GM12878 (cell line): ENCODE results near the gene ATG9A. TPM values are rescaled to one million over a fixed set of nuclear protein-coding genes. Genes with fewer than 3 reads are reported as not detected.

Experiments
- ATAC-seq: fragments of 200-7000 bp; cut with Tn5 transposase; 3 replicates; pipeline ENCODE4 v1.9.1; 2020; ENCODE audit warnings: mild to moderate bottlenecking, moderate library complexity
- BruUV-seq: library from RNA; stranded (reverse); fragments of 400-500 nt; replicated peaks from 2 replicates; lab custom pipeline; 2021; lab: Mats Ljungman, UMichigan
- CTCF ChIA-PET: fragments of 300-600 bp; sonication (Branson Sonifier 250); formaldehyde crosslinking; extraction: SDS; loops from one replicate; lab custom pipeline; 2021; ENCODE audit warnings: inconsistent platforms; lab: Yijun Ruan, JAX
- POLR2A ChIA-PET: fragments of 350-600 bp; formaldehyde crosslinking; extraction: SDS; loops from one replicate; lab custom pipeline; 2021; ENCODE audit warnings: inconsistent platforms; lab: Charles Lee
- RAD21 ChIA-PET: fragments of 300-600 bp; sonication (Branson Sonifier 250); formaldehyde crosslinking; loops from one replicate; lab custom pipeline; 2023; ENCODE audit warnings: antibody characterized with exemption; ENCODE audit not compliant: unreplicated experiment; lab: Charles Lee
- SMC1A ChIA-PET: fragments of 300-600 bp; sonication (Branson Sonifier 250); formaldehyde crosslinking; loops from one replicate; lab custom pipeline; 2023; ENCODE audit not compliant: unreplicated experiment, uncharacterized antibody; lab: Charles Lee
- DNase-seq: peaks from one replicate; pipeline ENCODE4 v3.0.0-alpha.2; 2011; ENCODE audit warnings: low read depth, low spot score
- FAIRE-seq: peaks from 3 replicates; lab custom pipeline; 2011; peaks lifted over from hg19 to GRCh38; lab: Jason Lieb, UNC
- H2AFZ ChIP-seq: 2 replicates; pipeline ENCODE4 v1.6.0; 2011; ENCODE audit warnings: low read depth, low read length, control low read depth; ENCODE audit not compliant: control insufficient read depth
- H3K27ac ChIP-seq: 2 replicates; pipeline ENCODE4 v1.5.1; 2011; ENCODE audit warnings: control low read depth; ENCODE audit not compliant: control insufficient read depth, insufficient read depth
- H3K27me3 ChIP-seq, 2 experiments: replicated peaks in 1 of 2; 2 replicates each; pipeline versions ENCODE4 v1.6.0 to v1.6.1; 2011; ENCODE audit warnings: low read length in 1 of 2; ENCODE audit not compliant: control insufficient read depth in 2 of 2, insufficient read depth in 2 of 2
- H3K36me3 ChIP-seq, 2 experiments: 2 replicates each; pipeline ENCODE4 v1.5.1; 2011; ENCODE audit warnings: low read length in 1 of 2; ENCODE audit not compliant: control insufficient read depth in 2 of 2, insufficient read depth in 2 of 2
- H3K4me1 ChIP-seq: 2 replicates; pipeline ENCODE4 v1.6.1; 2011; ENCODE audit warnings: mild to moderate bottlenecking, low read length, moderate library complexity, mixed read lengths; ENCODE audit not compliant: control insufficient read depth, insufficient read depth
- H3K4me2 ChIP-seq: 2 replicates; pipeline ENCODE4 v1.6.0; 2011; ENCODE audit warnings: control low read depth; ENCODE audit not compliant: control insufficient read depth, insufficient read depth
- H3K4me3 ChIP-seq: fragments of 200-600 bp; sonication (generic); 2 replicates; pipeline ENCODE4 v1.5.1; 2016
- H3K79me2 ChIP-seq: 2 replicates; pipeline ENCODE4 v1.6.0; 2011; ENCODE audit warnings: low read length; ENCODE audit not compliant: control insufficient read depth, insufficient read depth
- H3K9ac ChIP-seq: 2 replicates; pipeline ENCODE4 v1.8.0; 2011; ENCODE audit warnings: low read length, control low read depth, mixed read lengths; ENCODE audit not compliant: control insufficient read depth, insufficient read depth
- H3K9me3 ChIP-seq: replicated peaks from 3 replicates; pipeline ENCODE4 v1.5.1; 2011; ENCODE audit warnings: mild to moderate bottlenecking, low read length; ENCODE audit not compliant: control insufficient read depth, insufficient read depth
- H4K20me1 ChIP-seq: 2 replicates; pipeline ENCODE4 v1.6.0; 2011; ENCODE audit not compliant: control insufficient read depth, insufficient read depth
- CTCF ChIP-seq, 3 experiments: IDR thresholded peaks in 2 of 3; conservative IDR thresholded peaks in 1 of 3; 2 replicates each; pipeline ENCODE4 v1.5.1; 2011; ENCODE audit warnings: low read depth in 3 of 3, low read length in 3 of 3, mild to moderate bottlenecking in 3 of 3, control low read depth in 2 of 3, moderate library complexity in 2 of 3, inconsistent platforms in 1 of 3, mixed read lengths in 1 of 3; ENCODE audit not compliant: control insufficient read depth in 2 of 3, insufficient read depth in 1 of 3; ENCODE audit errors: extremely low read depth in 1 of 3
- ESRRA ChIP-seq: IDR thresholded peaks from 2 replicates; pipeline ENCODE4 v1.6.1; 2012; ENCODE audit warnings: mild to moderate bottlenecking, low read length, improper control_type of control experiment
- RAD21 ChIP-seq: IDR thresholded peaks from 2 replicates; pipeline ENCODE4 v1.6.1; 2011; ENCODE audit warnings: mild to moderate bottlenecking, low read depth, low read length, moderate library complexity; ENCODE audit not compliant: insufficient read depth
- RUNX3 ChIP-seq: IDR thresholded peaks from 2 replicates; pipeline ENCODE4 v1.6.1; 2012; ENCODE audit warnings: low read length, inconsistent platforms
- SKIL ChIP-seq: fragments of 450-650 bp; IDR thresholded peaks from 2 replicates; pipeline ENCODE4 v1.6.1; 2017; ENCODE audit warnings: mild to moderate bottlenecking, low read depth, inconsistent platforms; ENCODE audit not compliant: poor library complexity, severe bottlenecking
- SPI1 ChIP-seq: IDR thresholded peaks from 2 replicates; pipeline ENCODE4 v1.6.1; 2011; ENCODE audit warnings: low read depth, mild to moderate bottlenecking, low read length, moderate library complexity, borderline replicate concordance; ENCODE audit not compliant: insufficient read depth
- WGBS: methylation state at CpG from one replicate; pipeline ENCODE4 v1.1.6; 2016; ENCODE audit warnings: low lambda C conversion rate; ENCODE audit not compliant: insufficient replicate concordance, insufficient coverage; ENCODE audit errors: missing lambda C conversion rate; 5-methylcytosine and 5-hydroxymethylcytosine counted together
- in situ Hi-C: fragments of 300-500 bp; cut with MboI; formaldehyde crosslinking; loops from 9 replicates; pipeline ENCODE4 v1.14.3; 2018; ENCODE audit warnings: mixed read lengths
- intact Hi-C: fragments of 100-400 bp; cut with micrococcal nuclease; formaldehyde crosslinking; loops from one replicate; pipeline ENCODE4 v1.14.2; 2022; ENCODE audit not compliant: unreplicated experiment
- polyA plus RNA-seq, 11 experiments: library from polyadenylated mRNA; depleted of rRNA in 4 of 11; unstranded in 6 of 11; stranded (reverse) in 5 of 11; fragments of >200 nt; fragmentation: Nextera tagmentation in 4 of 11; fragmentation: Illumina TruSeq in 1 of 11; extraction: Ambion mirVana in 4 of 11; extraction: Trizol in 1 of 11; gene quantifications; 1 replicate in 1 of 11; 2 replicates in 10 of 11; pipeline versions ENCODE4 v1.2.1 to v1.2.3, GENCODE V29; 2011 to 2016; ENCODE audit warnings: inconsistent platforms in 2 of 11, missing spikeins in 2 of 11, low read depth in 1 of 11
- total RNA-seq, 4 experiments: library from RNA; depleted of rRNA in 3 of 4; stranded (reverse); fragments of >200 nt in 3 of 4; fragmentation: Illumina TruSeq in 1 of 4; extraction: Trizol in 1 of 4; gene quantifications; 2 replicates each; pipeline versions ENCODE4 v1.2.1 to v1.2.3, GENCODE V29; 2013 to 2021
- TF ChIP-seq, protein P1 (sequence below): fragments of 450-650 bp; IDR thresholded peaks from 2 replicates; pipeline ENCODE4 v1.6.1; 2018; ENCODE audit warnings: borderline replicate concordance, mild to moderate bottlenecking; ENCODE audit not compliant: partially characterized antibody

The ATG9A gene
- total and polyA plus RNA-seq, 10 of the 15 experiments (the other 5 are each of a cell fraction or from before 2014, with no cell fraction given) = 0.16 to 37.5 (median 14.6) TPM; not detected in 1

DNA sequence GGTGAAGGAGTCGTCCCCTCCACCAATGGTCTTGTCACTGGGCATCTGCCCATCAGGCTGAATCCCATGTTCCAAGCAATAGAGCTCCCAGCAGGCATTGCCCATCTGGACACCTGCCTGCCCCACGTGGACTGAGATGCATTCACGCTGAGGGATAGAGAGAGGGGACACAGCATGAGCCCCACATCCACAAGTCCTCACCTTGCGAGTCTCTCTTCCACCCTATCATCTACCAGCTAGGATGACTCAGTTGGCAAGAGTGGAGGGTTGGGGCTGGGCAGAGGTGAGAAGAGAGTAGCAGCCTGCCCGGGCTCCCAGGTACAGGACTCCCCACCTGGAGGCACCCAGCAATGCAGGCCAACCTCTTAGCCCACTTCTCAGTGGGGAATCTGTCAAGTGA is 22.6 kb upstream of the ATG9A start (continued):
- no peak for TF ChIP-seq SKIL
- no peak for TF ChIP-seq CTCF (IDR thresholded peaks at IDR 0.05 in 2 of 3, conservative IDR thresholded peaks at IDR 0.05 in 1 of 3; ENCODE audit: control insufficient read depth in 2 of 3, extremely low read depth in 1 of 3, insufficient read depth in 1 of 3, low read depth in 3 of 3, low read length in 3 of 3)

DNA sequence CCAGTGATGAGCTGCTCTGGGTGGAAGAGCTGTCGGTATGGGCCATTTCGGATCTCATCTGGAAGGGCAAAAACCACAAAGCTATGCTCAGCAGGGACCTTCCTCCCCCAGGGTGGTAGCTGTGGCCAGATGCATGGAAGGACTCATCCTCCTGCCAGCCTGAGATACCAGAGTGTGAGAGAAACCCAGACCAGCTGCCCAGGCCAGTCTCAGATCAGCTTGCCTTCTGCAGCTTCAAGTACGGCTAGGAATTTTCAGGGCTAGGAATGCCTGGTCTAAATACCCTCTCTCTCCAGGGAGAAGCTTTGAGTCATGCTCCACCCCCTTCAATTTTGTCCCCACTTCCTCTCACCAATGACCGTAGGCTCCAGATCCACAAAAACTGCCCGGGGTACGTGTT is 22.2 kb upstream of the ATG9A start:
- 0 out of 2 replicates have a peak, but pooled peaks cover 4% of the 10 kb centered on the region for H4K20me1 ChIP-seq
- WGBS = 56% methylated on average over 6 of the region's 6 CpGs
- RAD21 ChIA-PET = interaction anchor here (1.1 to 5.1 kb wide), 5 partner anchors 10 to 48 kb away, joined by 3 to 53 read pairs (median 4); partner anchors contain the start of gene DNAJB2
- H3K36me3 ChIP-seq = peaks cover 12 to 19% of the 10 kb centered on the region in 2 experiments
- H3K27ac ChIP-seq = peak overlapping the region; percentile 77; the same call in 1 of the 2 replicates
- TF ChIP-seq, protein P1, sequence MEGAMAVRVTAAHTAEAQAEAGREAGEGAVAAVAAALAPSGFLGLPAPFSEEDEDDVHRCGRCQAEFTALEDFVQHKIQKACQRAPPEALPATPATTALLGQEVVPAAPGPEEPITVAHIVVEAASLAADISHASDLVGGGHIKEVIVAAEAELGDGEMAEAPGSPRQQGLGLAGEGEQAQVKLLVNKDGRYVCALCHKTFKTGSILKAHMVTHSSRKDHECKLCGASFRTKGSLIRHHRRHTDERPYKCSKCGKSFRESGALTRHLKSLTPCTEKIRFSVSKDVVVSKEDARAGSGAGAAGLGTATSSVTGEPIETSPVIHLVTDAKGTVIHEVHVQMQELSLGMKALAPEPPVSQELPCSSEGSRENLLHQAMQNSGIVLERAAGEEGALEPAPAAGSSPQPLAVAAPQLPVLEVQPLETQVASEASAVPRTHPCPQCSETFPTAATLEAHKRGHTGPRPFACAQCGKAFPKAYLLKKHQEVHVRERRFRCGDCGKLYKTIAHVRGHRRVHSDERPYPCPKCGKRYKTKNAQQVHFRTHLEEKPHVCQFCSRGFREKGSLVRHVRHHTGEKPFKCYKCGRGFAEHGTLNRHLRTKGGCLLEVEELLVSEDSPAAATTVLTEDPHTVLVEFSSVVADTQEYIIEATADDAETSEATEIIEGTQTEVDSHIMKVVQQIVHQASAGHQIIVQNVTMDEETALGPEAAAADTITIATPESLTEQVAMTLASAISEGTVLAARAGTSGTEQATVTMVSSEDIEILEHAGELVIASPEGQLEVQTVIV = no peak
- 0 out of 2 replicates have a peak, but pooled peaks have one; percentile 5 for TF ChIP-seq RUNX3
- TF ChIP-seq RAD21 = no peak
- TF ChIP-seq ESRRA = no peak
- TF ChIP-seq SPI1 = peak; percentile 22; the same call in 1 of the 2 replicates
- TF ChIP-seq, all 136 proteins: peak for 2
- in situ Hi-C loops (no loop called here), intact Hi-C loops (loop anchor here (2.0 kb wide), 2 partner anchors 23 to 75 kb away; partner anchors contain the start of genes ANKZF1, ATG9A and CNPPD1)
- Histone ChIP-seq H2AFZ (no peak overlapping the region), H3K9ac (peak overlapping the region; percentile 86), H3K9me3 (no peaks in the 10 kb centered on the region), H3K27me3 (no peaks in the 10 kb centered on the region), H3K4me3 (peak overlapping the region; percentile 86), H3K4me1 (peaks cover 41% of the 10 kb centered on the region), H3K4me2 (peak overlapping the region; percentile 92), H3K79me2 (peaks cover 47% of the 10 kb centered on the region)
- FAIRE-seq (no peak), DNase-seq (no peak), ATAC-seq (no peak)
- ChIA-PET SMC1A (interaction anchor here (0.9 to 8.6 kb wide), 9 partner anchors 13 to 81 kb away, joined by 3 to 98 read pairs (median 7); partner anchors contain the start of genes ANKZF1, ATG9A, CNPPD1 and DNAJB2), CTCF (interaction anchor here (0.8 to 6.1 kb wide), 8 partner anchors 22 to 81 kb away, joined by 3 to 65 read pairs (median 4); partner anchors contain the start of genes ANKZF1, ATG9A and DNAJB2), POLR2A (interaction anchor here (1.3 to 9.0 kb wide), 9 partner anchors 22 to 75 kb away, joined by 3 to 160 read pairs (median 7); partner anchors contain the start of genes ANKZF1, ATG9A, CNPPD1 and DNAJB2)
- no TSS peak for BruUV-seq
